ENCODE results near the gene ARHGAP12.

GRCh38 chr10:31953480-31953879 is 24.8 kb upstream of the ARHGAP12 start:
- TF ChIP-seq, protein P1, sequence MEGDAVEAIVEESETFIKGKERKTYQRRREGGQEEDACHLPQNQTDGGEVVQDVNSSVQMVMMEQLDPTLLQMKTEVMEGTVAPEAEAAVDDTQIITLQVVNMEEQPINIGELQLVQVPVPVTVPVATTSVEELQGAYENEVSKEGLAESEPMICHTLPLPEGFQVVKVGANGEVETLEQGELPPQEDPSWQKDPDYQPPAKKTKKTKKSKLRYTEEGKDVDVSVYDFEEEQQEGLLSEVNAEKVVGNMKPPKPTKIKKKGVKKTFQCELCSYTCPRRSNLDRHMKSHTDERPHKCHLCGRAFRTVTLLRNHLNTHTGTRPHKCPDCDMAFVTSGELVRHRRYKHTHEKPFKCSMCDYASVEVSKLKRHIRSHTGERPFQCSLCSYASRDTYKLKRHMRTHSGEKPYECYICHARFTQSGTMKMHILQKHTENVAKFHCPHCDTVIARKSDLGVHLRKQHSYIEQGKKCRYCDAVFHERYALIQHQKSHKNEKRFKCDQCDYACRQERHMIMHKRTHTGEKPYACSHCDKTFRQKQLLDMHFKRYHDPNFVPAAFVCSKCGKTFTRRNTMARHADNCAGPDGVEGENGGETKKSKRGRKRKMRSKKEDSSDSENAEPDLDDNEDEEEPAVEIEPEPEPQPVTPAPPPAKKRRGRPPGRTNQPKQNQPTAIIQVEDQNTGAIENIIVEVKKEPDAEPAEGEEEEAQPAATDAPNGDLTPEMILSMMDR (conservative IDR thresholded peaks at IDR 0.05; ENCODE audit: low read length) = no peak
- TF ChIP-seq EZH2phosphoT487 (IDR thresholded peaks at IDR 0.05; ENCODE audit: borderline replicate concordance) = no peak

All from Loucy (cell line).